HepG2 (cell line): Measurements from ENCODE around the gene RALY. TPM values are rescaled to one million over a fixed set of nuclear protein-coding genes. Genes with fewer than 3 reads are reported as not detected.

ENCODE experiments used
- ARID4A ChIP-seq: sonication (generic); formaldehyde crosslinking; IDR thresholded peaks from 2 replicates; pipeline ENCODE4 v1.5.0; 2020; ENCODE audit warnings: mild to moderate bottlenecking, missing genetic modification reagents, borderline replicate concordance
- SIN3B ChIP-seq: fragments of 150-350 bp; IDR thresholded peaks from 2 replicates; pipeline ENCODE4 v1.6.1; 2014; ENCODE audit warnings: low read length
- ZBTB40 ChIP-seq, 2 experiments: fragments of 450-650 bp in 1 of 2; sonication (generic) in 1 of 2; formaldehyde crosslinking in 1 of 2; IDR thresholded peaks; 2 replicates each; pipeline versions ENCODE4 v1.6.1 to v1.8.0; 2016 to 2022; ENCODE audit warnings: antibody characterized with exemption in 1 of 2, mild to moderate bottlenecking in 1 of 2, missing genetic modification reagents in 1 of 2
- ZNF687 ChIP-seq: sonication (generic); formaldehyde crosslinking; IDR thresholded peaks from 2 replicates; pipeline ENCODE4 v1.5.1; 2020; ENCODE audit warnings: mild to moderate bottlenecking, missing genetic modification reagents, moderate library complexity
- ZSCAN25 ChIP-seq: sonication (generic); formaldehyde crosslinking; IDR thresholded peaks from 2 replicates; pipeline ENCODE4 v1.8.0; 2022; ENCODE audit warnings: mild to moderate bottlenecking, missing genetic modification reagents
- polyA plus RNA-seq, 8 experiments: library from polyadenylated mRNA; depleted of rRNA in 3 of 8; stranded (reverse) in 7 of 8; unstranded in 1 of 8; fragments of >200 nt; fragmentation: Illumina TruSeq in 4 of 8; extraction: Trizol in 4 of 8; gene quantifications; 2 replicates each; pipeline versions ENCODE4 v1.2.1 to v1.2.3, GENCODE V29; 2011 to 2016; ENCODE audit warnings: low read depth in 4 of 8, missing spikeins in 1 of 8, mixed read lengths in 1 of 8; ENCODE audit not compliant: insufficient read depth in 1 of 8
- total RNA-seq, 5 experiments: library from RNA; depleted of rRNA; stranded (reverse); fragments of >200 nt; fragmentation: Illumina TruSeq; extraction: Trizol; gene quantifications; 2 replicates each; pipeline ENCODE4 v1.2.3, GENCODE V29; 2016; ENCODE audit warnings: low read depth in 1 of 5

The RALY gene
- total and polyA plus RNA-seq, 2 of the 13 experiments (the other 11 are each of a cell fraction or from before 2014, with no cell fraction given), result 178 to 186 TPM

- TF ChIP-seq ZBTB40 (IDR thresholded peaks at IDR 0.05) (no peak), ZBTB40 (CRISPR knock-in tag; IDR thresholded peaks at IDR 0.05) (peak; percentile 90), ARID4A (CRISPR knock-in tag) (peak; percentile 100), SIN3B (peak; percentile 56; the same call in 1 of the 2 replicates), ZSCAN25 (CRISPR knock-in tag) (peak; percentile 80), ZNF687 (peak; percentile 98)
These were observed 118.2 kb downstream of the RALY start, which contains the start of gene EIF2S2 (continued) for GRCh38 chr20:34111702-34112599.
